GM18499 (cell line): ENCODE measurements around the gene SLC12A6.

Experiments
- ATAC-seq: cut with Tn5 transposase; IDR thresholded peaks from one replicate; pipeline ENCODE4 v1.9.1; 2021; ENCODE audit warnings: moderate number of reproducible peaks; ENCODE audit not compliant: insufficient read depth, unreplicated experiment

SLC12A6 gene

DNA sequence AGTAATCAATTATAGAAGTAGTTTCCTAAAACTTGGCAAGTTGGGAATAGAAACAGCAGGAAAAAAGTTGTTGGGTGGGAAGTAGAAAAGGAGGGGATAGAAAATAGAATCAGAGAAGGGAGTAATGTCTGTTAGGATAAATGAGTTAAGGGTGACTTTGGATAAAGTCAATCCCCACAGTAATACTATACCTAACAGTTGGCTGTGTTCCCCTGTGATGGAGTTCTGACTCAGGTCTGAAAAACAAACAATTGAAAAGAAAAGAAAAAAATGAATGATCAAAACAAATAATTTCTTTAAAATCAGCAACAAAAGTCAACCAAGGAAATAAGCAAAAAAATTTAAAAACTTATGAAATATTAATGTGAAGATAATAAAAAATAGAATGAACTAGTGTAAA lies 62.4 kb downstream of the SLC12A6 start:
- no peak for ATAC-seq

DNA sequence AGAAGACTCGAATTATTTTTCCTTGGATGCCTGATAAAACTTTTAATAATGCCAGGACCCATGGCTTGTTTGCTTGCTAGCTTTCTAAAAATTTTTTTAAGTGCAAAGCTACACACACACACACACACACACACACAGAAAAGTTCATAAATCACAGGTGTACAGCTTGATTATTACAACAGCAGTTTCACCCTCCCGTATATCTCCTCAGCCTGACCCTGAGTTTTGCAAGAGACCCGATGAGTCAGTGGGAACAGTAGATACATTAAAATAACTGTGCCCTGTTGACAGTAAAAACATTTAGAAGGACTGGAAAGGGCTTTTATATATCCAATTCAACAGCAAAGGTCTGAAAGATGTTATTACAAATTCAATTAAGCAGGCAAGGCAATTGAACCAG lies 66.1 kb downstream of the SLC12A6 start:
- no peak for ATAC-seq

DNA sequence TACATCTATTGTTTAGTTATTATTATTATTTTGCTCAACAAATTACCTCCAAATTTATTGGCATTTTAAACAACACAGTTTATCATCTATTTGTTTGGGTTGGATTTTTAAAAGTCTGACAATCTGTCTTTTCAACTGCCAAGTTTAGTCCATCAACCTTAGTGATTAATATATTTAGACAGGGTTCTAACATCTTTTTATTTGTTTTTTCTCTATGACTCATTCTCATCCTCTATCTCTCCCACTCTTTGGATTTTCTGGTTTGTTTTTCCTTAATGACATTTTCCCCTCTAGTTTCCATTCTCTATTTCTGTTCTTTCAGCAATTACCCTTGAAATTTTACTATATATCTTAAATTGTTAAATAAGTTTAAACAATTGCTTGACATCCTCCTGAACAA lies 70.8 kb downstream of the SLC12A6 start:
- ATAC-seq, result no peak

DNA sequence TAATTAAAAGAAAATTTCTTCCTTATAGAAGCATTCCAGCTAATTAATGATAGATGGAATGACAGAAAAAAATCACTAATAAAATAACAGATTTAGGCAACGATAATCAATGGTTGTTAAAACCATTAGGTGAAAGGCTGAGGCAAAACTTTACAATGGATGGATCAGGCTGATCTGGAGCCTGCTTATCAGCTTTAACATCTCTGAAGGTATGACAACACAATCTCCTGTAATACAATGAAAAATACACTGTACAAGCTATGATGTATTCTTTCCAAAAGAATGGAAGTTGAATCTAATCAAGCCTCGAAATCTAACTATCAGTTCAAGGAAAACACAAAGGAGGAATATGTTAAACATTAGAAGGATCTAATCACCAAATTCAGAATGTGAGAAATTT lies 73.5 kb downstream of the SLC12A6 start:
- no peak for ATAC-seq

DNA sequence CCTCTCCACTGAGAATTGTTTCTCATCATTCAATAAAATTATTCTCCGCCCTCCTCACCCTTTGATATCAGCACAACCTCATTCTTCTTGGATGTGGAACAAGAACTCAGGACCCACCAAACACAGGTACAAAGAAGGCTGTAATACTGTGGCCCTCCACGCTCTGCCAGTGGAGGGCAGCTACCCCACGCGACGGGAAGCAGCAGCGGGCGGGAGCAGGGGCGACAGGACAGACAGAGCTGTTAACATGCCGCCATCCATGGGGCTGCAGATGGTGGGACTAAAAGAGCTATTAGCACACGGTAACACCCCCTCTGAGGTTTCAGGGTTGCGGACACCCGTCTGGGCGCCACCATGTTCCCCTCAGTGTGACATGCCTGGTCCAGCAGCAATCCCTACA lies 75.2 kb downstream of the SLC12A6 start:
- ATAC-seq, result no peak

DNA sequence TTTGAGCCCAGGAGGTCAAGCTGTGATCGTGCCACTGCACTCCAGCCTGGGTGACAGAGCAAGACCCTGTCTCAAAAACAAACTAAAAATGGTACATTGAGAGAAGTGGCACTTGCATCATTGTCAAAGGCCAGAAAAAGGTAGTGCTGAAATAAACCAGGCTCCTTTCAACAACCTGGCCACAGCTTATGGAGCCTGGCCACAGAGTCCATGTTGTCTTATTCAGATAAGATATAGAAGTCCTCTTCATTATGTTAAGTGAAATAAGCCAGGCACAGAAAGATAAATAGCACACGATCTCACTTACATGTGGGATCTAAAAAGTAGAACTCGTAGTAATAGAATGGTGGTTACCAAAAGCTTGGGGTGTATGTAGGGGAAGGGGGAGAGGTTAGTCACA lies 78.0 kb downstream of the SLC12A6 start:
- no peak for ATAC-seq

DNA sequence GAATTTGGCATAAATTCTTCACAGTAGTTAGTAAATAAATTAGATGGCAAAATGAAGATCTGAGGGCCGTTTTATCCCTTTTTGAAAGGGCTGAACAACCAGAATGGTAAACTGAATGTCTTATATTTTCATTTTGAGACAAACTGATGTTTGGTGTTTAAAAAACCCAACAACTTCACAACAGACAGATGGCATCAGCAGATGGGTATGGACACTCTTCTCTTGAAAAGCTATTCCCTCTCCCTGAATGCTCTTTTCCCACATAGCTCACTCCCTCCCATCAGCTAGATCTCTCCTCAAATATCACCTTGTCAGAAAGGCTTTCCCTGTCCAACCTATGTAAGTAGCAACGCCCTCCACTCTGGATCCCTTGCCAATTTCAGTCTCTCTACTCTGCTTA lies 79.4 kb downstream of the SLC12A6 start:
- no peak for ATAC-seq

DNA sequence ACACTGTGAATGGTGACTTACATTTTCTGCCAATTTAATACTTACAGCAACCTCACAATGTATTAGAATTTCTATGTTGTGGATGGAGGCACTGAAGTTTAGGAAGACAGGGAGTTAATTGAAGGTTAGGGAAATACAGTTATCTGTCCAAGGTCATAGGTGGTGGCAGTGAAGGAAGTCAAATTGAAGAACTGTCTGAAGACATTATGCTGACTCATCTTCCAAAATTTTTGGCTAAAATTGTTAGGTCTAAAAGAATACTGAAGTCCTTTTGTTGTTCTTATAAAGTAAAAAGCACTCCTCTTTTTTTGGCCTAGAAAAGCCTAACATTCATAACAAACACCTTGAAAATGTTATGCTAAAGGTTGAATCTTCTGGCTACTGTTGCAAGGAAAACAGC lies 85.0 kb downstream of the SLC12A6 start:
- no peak for ATAC-seq

DNA sequence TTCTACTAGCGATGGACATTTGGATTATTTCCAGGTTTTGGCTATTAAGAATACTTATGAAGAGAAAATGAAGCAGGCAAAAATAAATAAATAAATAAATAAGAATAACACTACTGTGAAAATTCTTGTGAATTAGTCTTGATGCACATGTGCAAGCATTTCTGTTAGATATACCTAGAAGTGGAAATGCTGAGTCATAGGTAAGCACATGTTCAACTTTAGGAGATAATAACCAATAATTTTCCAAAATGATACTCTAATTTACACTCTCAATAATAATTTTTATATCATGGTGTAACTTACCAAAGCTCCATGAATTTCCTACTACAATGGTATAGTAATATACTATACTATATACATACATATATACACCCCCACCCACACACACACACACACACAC lies 89.4 kb downstream of the SLC12A6 start:
- ATAC-seq, result no peak

DNA sequence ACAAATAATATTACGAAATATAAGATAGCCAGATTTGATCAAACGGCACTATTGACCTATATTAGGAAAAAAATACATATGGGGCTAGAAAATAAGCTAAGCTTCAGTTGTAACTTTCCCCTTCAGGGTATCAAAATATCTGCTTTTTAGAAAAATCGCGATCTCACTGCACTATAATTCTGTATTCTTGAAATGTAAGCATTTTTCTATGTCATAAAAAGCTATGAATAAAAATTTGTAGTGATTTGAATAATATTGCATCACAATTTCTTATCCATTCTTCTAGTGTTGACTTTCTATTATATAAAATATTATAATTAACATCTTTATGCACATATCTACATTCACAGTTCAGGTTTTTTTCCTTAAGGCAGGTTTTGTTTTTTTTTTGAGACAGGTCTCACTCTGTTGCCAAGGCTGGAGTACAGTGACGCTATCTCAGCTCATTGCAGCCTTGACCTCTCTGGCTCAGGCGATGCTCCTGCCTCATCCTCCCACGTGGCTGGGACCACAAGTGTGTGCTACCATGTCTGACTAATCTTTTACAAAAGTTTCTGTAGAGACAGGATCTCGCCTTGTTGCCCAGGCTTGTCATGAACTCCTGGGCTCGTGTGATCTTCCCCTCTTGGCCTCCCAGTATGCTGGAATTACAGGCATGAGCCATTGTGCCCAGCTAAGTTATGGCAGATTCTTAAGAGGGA lies 91.2 kb downstream of the SLC12A6 start:
- ATAC-seq, result no peak

DNA sequence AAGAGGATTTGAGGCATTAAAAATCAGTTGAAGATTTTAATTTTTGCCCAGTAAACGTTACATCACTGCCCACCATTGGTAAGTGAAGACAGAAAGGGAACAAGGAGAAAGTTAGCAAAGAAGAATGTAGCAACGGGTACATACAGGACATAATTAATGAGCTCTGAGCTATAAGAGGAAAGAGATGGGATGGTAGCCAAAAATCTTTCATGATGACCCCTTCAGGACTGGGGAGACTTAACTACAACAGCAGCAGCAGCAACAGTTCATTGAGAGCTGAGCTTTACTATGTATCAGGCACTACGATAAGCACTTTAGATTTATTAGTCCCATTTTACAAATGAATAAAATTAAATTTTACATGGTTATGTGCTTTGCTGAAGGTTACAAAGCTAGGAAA lies 94.4 kb downstream of the SLC12A6 start:
- ATAC-seq, result no peak

DNA sequence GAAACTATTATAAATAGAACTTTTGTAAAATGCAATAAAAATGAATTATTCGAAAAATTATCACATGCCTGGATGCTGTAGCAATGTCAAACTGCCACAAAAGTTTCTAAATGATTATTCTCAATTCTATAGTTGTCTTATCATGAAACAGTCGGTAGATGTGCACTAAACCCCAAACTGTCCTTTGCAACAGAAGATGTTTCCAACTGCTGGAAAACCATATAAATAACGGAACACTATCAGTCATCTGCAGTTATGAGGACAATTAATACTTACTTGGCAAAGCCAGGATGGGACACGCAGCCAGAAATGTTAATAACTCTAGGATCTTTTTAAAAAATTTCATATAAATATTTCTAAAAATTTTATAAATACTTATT lies 95.3 kb downstream of the SLC12A6 start:
- ATAC-seq, result no peak

DNA sequence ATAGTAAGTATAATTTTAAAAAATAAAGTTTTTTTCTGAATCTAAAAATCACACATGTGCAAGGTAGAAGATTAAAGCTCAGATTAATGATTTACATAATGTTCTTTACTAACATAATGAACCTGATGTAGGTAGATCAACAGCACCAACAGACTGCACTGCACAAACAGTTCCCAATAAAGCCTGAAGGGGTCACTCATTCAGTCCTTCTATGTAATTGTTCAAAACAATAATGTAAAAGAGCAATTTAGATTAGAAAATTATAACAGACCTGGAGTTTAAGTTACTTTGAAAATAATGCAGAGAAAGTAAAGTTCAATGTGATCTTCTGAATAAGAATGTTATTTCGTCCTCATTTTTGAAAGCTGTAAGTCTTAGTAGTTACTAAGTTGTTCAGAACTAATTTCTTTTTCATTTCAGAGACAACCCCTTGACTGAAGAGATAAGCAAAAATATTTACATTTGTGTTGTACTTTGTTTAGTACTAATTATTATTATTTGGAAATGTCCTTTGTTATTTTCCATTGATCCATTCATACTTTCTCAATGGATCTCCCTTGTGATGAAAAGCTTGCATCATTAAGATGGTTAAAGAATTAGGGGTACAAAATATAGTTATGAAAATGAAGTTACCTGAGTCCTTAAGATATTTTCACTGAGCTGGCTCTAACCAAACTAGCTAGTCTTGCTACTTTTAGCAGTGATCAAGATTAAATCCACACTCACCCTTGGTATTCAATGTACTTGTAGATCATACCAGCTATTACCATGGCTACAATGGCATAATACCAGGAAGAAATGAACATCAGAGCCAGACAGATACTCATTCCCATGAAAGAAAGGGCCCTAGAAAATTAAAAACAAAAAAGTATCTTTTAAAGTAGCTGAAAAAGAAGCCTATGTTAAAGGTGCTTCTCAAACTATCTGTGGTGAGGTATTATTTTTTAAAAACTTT lies 95.9 kb downstream of the SLC12A6 start:
- ATAC-seq, result no peak

DNA sequence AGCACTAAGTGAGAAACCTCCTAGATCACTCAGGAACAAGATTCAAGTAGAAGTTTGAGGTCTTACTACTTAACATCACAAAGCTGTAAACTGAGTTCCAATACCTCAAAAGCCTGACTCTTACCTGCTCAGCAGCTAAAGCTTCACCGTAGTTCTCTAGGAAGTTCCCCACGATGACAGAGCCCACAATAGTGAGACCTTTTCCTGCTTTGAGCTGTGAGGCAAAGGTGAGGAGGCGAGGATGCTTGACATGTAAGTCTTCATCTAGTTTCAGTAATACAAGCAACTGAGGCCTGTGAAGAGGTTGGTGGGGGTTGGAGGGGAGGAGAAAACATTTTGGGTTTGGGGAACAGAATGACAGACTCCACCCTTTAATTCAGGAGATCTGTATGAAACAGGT lies 97.0 kb downstream of the SLC12A6 start:
- no peak for ATAC-seq

DNA sequence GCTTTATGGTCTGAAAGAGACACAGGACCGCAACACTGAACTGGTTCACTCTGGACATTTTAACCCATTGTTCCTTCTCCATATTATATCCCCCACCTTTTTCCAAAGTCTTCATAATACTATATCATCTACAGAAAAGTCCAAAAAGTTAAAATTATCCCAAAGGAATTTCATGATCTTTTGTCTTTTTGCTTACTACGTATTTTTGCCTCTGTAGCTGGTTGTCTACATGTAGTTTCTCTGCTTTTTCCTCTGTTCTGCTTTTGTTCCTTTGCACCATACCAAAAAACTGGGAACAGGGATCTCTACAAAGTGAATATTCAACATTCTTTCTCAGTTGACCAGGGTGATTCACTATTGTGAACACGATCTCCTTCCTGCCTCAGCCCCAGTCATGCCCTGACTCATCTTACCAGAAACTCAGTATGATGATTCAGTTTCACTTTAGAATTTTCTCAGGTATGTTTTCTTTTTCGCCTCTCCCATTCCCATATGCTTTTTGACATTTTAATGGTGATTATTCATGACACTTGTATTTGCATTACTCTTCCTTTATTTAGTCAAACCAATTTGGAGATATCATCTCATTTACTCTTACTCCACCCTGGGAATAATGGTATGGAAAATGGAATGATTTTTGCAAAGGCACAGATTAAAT lies 98.3 kb downstream of the SLC12A6 start:
- ATAC-seq, result no peak

DNA sequence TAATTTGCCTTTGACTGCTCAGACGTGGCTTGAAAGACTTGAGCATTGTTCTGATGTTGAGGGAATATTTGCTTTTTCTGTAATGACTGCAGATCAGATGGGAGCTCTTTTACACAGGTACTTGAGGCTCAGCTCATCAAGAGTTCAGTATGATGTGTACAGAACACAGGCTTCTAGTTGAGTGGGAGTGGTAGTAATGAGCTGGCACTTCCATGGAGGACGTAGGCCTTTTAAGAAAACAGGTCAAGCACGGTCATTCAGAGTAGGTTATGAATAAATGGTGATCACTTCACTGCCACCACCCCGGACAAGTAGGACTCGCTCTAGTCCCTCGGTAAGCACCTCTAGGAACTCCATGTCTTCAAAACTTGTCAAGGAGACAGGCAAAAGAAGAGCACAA lies 104.0 kb downstream of the SLC12A6 start:
- no peak for ATAC-seq

DNA sequence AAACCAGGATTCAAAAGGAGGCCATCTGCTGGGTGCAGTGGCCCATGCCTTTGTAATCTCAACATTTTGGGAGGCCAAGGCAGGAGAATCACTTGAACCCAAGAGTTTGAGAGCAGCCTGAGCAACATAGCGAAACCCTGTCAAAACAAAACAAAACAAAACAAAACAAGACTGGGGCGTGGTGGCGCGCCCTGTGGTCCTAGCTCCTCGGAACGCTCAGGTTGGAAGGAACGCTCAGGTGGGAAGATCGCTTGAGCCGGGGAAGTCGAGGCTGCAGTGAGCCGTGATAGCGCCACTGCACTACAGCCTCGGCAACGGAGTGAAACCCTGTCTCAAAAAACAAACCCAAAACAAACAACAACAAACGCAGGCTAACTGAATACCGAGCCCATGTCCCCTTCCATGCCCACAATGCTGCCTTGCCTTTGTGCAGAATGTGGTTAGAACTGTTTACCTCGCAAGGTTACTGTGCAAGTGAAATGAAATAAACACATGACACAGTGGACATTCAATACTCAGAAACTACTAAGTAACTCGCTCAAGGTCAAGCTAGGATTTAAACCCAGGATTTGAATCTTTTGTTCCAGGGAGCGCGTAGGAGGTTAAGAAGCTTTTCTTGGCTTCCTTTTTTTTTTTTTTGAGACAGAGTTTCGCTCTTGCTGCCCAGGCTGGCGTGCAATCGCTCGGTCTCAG lies 113.5 kb downstream of the SLC12A6 start:
- no peak for ATAC-seq

DNA sequence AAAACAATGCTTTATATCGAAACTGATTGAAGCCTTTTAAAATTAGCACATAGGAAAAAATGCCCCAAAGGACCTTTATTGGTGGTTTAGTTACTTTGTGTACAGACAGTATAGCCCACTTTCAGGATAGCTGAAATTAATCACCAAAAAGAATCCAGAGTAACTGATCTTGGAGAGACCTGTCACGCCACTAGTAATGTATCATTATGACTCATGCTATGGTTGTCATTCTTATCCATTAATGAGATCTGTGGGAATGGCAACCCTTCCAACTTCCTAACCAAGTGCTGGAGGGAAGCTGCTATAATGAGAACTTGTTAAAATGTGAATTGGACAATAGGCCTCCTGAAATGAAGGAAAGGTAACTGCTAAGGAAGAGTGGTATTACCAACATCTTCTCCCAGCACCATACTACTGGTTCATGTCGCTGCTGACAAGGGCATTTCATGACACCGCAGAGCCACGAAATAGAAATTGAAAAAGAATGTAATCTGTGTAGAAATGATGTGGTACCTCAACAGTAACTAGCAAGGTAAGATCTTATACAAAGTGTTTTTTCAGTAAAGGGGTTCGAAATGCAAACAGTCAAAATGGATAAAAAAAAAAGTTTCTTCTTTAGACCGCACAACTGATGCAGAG lies 119.9 kb downstream of the SLC12A6 start:
- ATAC-seq, result no peak

DNA sequence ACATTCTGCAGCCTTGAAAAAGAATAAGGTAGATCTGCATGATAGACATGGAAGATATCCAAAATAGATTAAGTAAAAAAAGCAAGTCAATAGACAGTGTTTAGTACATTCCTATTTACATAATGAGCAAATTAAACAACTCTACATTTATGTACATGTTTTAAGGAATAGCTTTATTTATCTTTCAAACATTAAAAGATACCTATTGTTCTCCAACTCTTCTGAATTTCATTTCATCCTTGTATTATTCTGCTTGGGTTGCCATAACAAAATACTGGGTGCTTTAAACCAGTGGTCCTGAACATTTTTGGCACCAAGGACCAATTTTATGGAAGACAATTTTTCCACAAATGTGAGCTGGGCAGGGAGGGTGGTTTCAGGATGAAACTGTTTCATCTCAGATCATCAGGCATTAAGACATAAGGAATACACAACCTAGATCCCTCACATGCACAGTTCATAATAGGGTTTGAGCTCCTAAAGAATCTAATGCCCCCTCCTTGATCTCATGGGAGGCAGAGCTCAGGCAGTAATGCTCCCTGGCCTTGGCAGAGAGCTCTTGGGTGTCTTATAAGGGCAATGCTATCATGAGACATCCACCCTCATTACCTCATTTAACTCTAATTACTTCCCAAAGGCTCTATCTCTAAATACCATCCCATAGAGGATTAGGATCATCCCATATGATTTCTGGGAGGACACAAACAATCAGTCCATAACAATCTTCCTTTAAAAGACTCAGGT lies 120.9 kb downstream of the SLC12A6 start:
- no peak for ATAC-seq

DNA sequence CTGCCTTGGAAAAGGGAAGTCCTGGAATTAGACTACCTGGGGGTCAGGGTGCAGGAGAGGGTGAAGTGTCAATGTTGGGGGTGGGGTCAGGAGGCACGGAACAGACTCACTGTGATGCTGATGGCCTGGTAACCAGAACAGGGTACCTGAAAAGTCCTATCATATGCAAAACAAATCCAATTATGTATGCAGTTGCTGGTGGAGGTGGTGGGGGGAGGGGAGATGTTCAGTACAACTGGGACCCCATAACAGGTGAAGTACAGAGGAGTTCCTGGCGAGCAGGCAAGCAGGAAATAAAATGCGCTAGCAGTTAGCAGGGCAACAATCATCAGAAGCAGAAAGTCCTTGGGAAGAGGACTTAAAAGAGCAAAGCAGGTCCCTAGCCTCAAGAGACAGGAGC lies 123.4 kb downstream of the SLC12A6 start:
- no peak for ATAC-seq
